Measurements from ENCODE around the gene SCFD2.
A peak's percentile ranks its signal among the peaks of the same experiment; 100 is the strongest.

Gene SCFD2

GRCh38 chr4:53132132-53132891, 233.5 kb downstream of the SCFD2 start:
- no peak for DNase-seq

GRCh38 chr4:53131562-53131925, 234.3 kb downstream of the SCFD2 start:
- no peak for DNase-seq

GRCh38 chr4:53130896-53131561, 234.8 kb downstream of the SCFD2 start:
- no peak for DNase-seq

- peak; percentile 14 for DNase-seq
These were observed 237.0 kb downstream of the SCFD2 start for GRCh38 chr4:53128706-53129357.

GRCh38 chr4:53128231-53128630, 237.6 kb downstream of the SCFD2 start:
- DNase-seq: no peak

GRCh38 chr4:53127365-53127764, 238.5 kb downstream of the SCFD2 start:
- no peak for DNase-seq

- no peak for DNase-seq
These were observed 239.8 kb downstream of the SCFD2 start for GRCh38 chr4:53126099-53126498.

GRCh38 chr4:53123819-53124218, 242.0 kb downstream of the SCFD2 start:
- DNase-seq: no peak

GRCh38 chr4:53123171-53123570, 242.7 kb downstream of the SCFD2 start:
- no peak for DNase-seq

GRCh38 chr4:53122280-53123116, 243.4 kb downstream of the SCFD2 start:
- DNase-seq: no peak

- no peak for DNase-seq
These were observed 244.5 kb downstream of the SCFD2 start for GRCh38 chr4:53121264-53121865.

- DNase-seq: no peak
These were observed 245.1 kb downstream of the SCFD2 start for GRCh38 chr4:53120778-53121177.

- DNase-seq: no peak
These were observed 246.2 kb downstream of the SCFD2 start for GRCh38 chr4:53119680-53120079.

- DNase-seq: no peak
These were observed 247.2 kb downstream of the SCFD2 start for GRCh38 chr4:53118676-53119075.

- no peak for DNase-seq
These were observed 248.9 kb downstream of the SCFD2 start for GRCh38 chr4:53116954-53117353.

GRCh38 chr4:53113431-53114225, 252.2 kb downstream of the SCFD2 start:
- no peak for DNase-seq

- DNase-seq: no peak
These were observed 260.5 kb downstream of the SCFD2 start for GRCh38 chr4:53105313-53105712.

- no peak for DNase-seq
These were observed 262.4 kb downstream of the SCFD2 start for GRCh38 chr4:53103481-53103880.

GRCh38 chr4:53101191-53101581, 264.7 kb downstream of the SCFD2 start:
- DNase-seq: no peak

GRCh38 chr4:53100501-53101190, 265.2 kb downstream of the SCFD2 start:
- no peak for DNase-seq

GRCh38 chr4:53098681-53099121, 267.2 kb downstream of the SCFD2 start:
- no peak for DNase-seq
